Activated CD8-positive, alpha-beta memory T cell treated with anti-CD3 and anti-CD28 coated beads for 1 hour (primary cell): ENCODE results near the gene C1RL.
A peak's percentile ranks its signal among the peaks of the same experiment; 100 is the strongest.

Experiments
- DNase-seq, 2 donors: peaks; one replicate each; pipeline ENCODE4 v3.0.0-alpha.2; 2020; ENCODE audit warnings: low read depth in 1 of 2; ENCODE audit errors: extremely low read depth in 1 of 2

The C1RL gene

GRCh38 chr12:7093892-7094291 is 15.1 kb downstream of the C1RL start:
- no peak for DNase-seq

GRCh38 chr12:7093486-7093885 is 15.5 kb downstream of the C1RL start:
- DNase-seq = no peak

- no peak for DNase-seq
Observed at GRCh38 chr12:7092986-7093460, 16.0 kb downstream of the C1RL start.

DNA sequence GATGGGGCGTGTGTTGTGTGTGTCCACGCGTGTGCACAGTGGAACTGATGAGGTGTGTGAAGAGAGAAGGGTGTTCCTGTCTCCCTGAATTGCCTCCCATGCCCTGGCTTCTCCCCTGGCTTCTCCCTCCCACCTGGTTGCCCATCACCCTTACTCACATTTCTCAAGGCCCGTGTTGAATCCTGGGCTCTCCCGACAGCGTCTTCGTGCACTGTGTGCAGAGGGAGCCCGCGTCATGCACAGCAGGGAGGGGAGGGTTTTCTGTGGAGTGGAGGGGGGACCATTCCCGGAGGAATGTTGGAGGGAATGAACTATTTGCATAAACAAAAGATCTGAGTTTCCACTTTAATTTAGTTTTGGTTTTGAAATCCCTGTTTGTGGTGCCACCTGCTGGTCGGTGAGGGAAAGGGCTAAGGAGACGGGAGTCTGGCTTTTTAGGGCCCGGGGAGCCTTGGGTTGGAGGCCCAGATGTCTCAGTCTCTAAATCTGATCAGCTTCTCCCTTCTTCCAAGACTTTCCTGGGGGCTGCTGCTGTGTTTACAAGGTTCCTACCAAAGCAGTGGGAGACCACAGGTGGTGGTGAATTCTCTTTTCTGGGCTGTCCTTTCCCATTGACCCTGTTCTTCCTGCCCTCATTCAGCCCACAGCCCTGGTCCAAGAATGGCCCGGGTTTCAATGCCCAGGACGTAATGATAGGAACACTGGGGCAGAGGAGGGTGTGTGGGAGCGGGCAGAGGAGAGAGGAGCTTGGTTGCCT is 16.6 kb downstream of the C1RL start, which contains the start of gene C1R:
C1R (minus strand) TSS at position 217 of the 757 bp plus-strand sequence; CDS start at position 160, 57 bp downstream.
- DNase-seq = peak; percentile 31 to 52

DNA sequence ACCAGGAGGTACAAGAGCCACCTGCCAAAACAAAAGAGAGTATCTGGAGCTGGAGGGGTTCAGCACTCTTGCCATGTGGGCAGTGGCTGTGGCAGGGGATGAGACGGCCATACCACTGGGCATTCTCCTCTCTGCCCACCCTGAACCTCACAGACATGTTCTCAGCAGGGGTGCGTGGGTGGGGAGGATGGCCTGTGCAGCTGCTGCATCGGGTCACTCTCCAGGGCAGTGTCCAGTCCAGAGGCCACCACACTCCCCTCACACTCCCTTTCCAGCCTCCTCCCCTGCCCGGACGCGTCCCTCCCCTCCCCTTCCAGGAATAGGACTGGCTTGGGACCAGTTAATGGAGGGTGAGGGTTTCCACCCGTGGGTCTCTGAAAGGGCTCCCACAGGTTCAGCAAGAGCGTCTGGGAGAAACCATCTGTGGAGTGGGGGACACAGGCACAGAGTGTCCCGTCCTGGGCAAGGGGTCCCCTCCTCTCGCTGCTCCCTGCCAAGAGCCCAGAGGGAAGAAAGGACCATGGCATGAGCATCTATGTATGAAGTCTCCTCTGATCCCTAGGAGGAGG is 17.3 kb downstream of the C1RL start:
- no peak for DNase-seq

DNA sequence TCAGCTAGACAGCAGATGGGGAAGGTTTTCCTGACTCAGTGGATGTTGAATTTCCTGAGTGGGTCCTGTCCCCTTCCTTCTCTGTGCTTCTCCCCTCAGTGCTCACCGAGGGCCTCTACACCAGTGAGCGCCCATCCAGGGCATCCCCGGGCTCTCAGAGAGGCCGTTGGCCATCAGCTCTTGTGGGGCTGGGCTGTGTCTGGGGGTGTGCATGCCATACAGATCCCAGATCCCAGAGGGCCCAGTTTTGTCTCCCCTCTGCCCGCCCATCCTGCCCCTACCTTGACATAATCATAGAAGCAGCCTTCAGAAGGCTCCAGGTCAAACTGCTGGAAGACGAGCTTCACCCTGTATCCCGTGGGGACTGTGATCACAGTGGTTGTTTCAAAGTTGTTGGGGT is 17.8 kb downstream of the C1RL start:
- DNase-seq = no peak

GRCh38 chr12:7090222-7090998 is 18.6 kb downstream of the C1RL start:
- DNase-seq = no peak

GRCh38 chr12:7089196-7089871 is 19.7 kb downstream of the C1RL start:
- no peak for DNase-seq

- DNase-seq = no peak
Observed at GRCh38 chr12:7083125-7083524, 25.9 kb downstream of the C1RL start.

- DNase-seq = no peak
Observed at GRCh38 chr12:7081037-7081436, 28.0 kb downstream of the C1RL start.

GRCh38 chr12:7079826-7080125 is 29.2 kb downstream of the C1RL start:
- DNase-seq = no peak

DNA sequence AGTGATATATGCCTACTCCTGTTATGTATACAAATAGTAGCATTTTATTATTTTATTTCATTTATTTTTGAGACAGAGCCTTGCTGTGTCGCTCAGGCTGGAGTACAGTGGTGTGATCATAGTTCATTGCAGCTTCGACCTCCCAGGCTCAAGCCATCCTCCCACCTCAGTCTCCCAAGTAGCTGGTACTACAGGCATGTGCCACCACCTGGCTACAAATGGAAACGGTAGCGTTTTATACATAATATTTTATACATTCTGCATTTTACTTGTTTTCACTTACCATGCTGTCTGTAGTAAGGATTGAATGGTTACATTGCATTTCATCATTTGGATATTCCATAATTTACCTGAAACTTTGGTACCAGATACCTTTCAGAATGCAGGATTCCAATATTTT is 30.9 kb downstream of the C1RL start:
- DNase-seq = no peak

GRCh38 chr12:7076493-7076892 is 32.5 kb downstream of the C1RL start:
- DNase-seq = no peak

- DNase-seq = no peak
Observed at GRCh38 chr12:7075939-7076338, 33.1 kb downstream of the C1RL start.

DNA sequence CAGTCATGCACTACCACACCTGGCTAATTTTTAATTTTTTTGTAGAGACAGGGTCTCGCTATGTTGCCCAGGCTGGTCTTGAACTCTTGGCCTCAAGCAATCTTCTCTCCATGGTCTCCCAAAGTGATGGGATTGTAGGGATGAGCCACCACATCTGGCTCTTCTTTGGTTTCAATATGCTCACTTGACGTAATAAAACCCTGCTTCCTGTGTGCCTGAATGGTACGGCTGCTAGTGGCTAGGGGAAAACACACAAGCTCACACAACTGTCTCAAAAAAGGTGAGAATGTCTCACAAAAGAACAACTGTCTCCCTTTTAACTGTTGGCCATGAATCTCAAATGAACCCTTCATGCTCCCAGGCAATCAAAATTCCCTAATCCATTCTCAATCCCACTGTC is 33.5 kb downstream of the C1RL start:
- DNase-seq = no peak

DNA sequence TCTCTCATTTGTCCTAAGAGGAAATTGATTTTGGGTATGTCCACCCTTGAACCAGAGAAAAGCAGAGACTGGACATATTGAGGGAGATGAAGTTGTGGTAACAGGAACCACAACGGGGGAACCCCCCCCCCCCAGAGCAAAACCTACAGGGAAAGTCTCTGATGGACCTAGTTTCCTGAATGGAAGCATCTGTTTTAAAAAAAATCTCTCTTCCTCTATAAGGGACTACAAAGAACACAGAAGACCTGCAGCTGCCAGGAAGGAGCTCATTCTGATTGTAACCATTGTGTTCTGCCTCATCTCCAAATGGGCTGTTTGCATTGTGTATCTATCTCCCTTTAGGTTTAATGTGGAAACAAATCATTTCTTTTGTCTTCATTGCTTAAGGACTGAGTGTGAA is 35.1 kb downstream of the C1RL start:
- DNase-seq = no peak

- DNase-seq = no peak
Observed at GRCh38 chr12:7072554-7072953, 36.5 kb downstream of the C1RL start.

DNA sequence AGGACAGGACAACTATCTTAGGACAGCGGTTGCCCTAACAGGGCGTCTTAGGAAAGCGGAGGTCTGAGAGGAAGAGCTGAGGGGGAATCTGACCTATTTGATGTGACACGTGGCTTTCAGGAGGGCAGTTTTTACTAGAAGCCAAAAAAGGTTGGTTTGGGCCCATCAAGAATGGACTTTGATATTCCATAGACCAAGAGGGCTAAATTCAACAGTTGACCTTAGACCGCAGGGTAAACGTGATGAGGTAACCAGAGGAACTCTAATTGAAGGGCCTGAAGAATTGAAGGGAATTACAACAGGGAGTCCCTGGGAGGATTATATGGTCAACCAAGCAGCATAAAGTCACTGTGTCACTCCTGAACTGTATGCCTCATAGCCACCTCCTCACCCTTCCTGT is 37.0 kb downstream of the C1RL start:
- DNase-seq = no peak

DNA sequence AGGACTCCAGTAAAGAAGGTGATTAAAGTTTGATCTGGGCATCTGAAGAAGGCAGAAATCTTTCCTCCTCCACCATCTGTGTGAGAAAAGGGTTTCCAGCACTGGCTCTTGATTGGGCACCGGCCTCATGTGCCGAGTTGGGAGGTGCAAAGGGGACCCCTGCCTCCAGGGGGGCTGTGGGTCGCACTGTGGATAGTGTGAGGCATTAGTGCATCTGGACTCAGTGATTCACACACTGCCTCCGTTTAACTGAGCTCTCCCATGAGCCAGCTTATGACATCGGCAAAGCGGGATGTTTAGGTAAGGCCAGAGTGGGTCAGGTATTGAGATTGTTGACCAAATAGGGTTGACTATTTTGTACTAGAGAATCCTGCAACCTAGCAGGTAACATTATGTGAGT is 39.6 kb downstream of the C1RL start:
- DNase-seq = no peak

GRCh38 chr12:7068994-7069346 is 40.0 kb downstream of the C1RL start:
- no peak for DNase-seq

- DNase-seq = no peak
Observed at GRCh38 chr12:7068240-7068993, 40.6 kb downstream of the C1RL start.
